ENCODE data around the gene ALS2CL. TPM values are rescaled to one million over a fixed set of nuclear protein-coding genes. Genes with fewer than 3 reads are reported as not detected.

Gene ALS2CL
- total RNA-seq, 1 experiment from 2014 or later = 4.9 TPM

GRCh38 chr3:46700772-46701171, 7.3 kb upstream of the ALS2CL start:
- no peak for DNase-seq
- TF ChIP-seq CTCF (conservative IDR thresholded peaks at IDR 0.05) = no peak
- no peaks in the 10 kb centered on the region for H4K20me1 ChIP-seq (ENCODE audit: control insufficient read depth, insufficient read depth, insufficient read length)

More at GRCh38 chr3:46700772-46701171, 7.3 kb upstream of the ALS2CL start:
- no peak overlapping the region for H4K8ac ChIP-seq (replicated peaks; ENCODE audit: insufficient read length, low read depth, low read length)
- no peak overlapping the region for H2BK12ac ChIP-seq (ENCODE audit: insufficient read length, low read depth, low read length)
- no peak overlapping the region for H3K9ac ChIP-seq (ENCODE audit: extremely low read depth, insufficient read length, low read length)
- H4K91ac ChIP-seq (ENCODE audit: insufficient read length, low read depth, low read length) = no peak overlapping the region
- no peak overlapping the region for H3K18ac ChIP-seq (ENCODE audit: insufficient read length, low read depth, low read length)
- Mint-ChIP-seq H3K4me1 (peaks cover 11 to 12% of the 10 kb centered on the region in 2 experiments), H3K27ac (no peak overlapping the region), H3K4me3 (peak overlapping the region in 1 of 2 experiments; percentile 69; a peak in 2 of 5 replicates), H3K36me3 (ENCODE audit: insufficient read depth in 1 of 3, low read depth in 3 of 3) (no peaks in the 10 kb centered on the region), H3K9me3 (no peaks in the 10 kb centered on the region), H3K27me3 (ENCODE audit: low read depth) (peaks cover 44% of the 10 kb centered on the region)
- peaks cover 5% of the 10 kb centered on the region for H3K23me2 ChIP-seq (ENCODE audit: insufficient read length, low read depth, low read length, poor library complexity, severe bottlenecking)
- no CpG with 5 or more reads among the region's 4 CpGs for WGBS (ENCODE audit: extremely low coverage, insufficient read length, low lambda C conversion rate)
- H2BK120ac ChIP-seq (ENCODE audit: low read depth, low read length, poor library complexity, severe bottlenecking) = no peak overlapping the region
- no peaks in the 10 kb centered on the region for H3K79me2 ChIP-seq (ENCODE audit: insufficient read depth, low read length)
- no peak overlapping the region for H3K4ac ChIP-seq (ENCODE audit: low read depth, low read length)
- H2BK15ac ChIP-seq (ENCODE audit: low read depth, low read length) = no peak overlapping the region
- no peaks in the 10 kb centered on the region for H3K4me1 ChIP-seq (ENCODE audit: insufficient read depth, low read length)
- peaks cover 6% of the 10 kb centered on the region; the same call in 1 of the 2 replicates for H3K27me3 ChIP-seq (ENCODE audit: insufficient read depth, low read length)
- H2BK20ac ChIP-seq (ENCODE audit: low read depth, low read length, poor library complexity, severe bottlenecking) = no peak overlapping the region
- no peak overlapping the region for H3T11ph ChIP-seq (ENCODE audit: low read length)
- H2BK5ac ChIP-seq (ENCODE audit: insufficient read length, low read length) = no peak overlapping the region
- peak overlapping the region; percentile 24 for H3K4me2 ChIP-seq (ENCODE audit: insufficient read depth, insufficient read length, low read length)
- H3K9me3 ChIP-seq (ENCODE audit: control insufficient read depth, low read depth, low read length) = no peaks in the 10 kb centered on the region
- H2AFZ ChIP-seq (ENCODE audit: low read length) = no peak overlapping the region
- no peak overlapping the region for H4K5ac ChIP-seq (ENCODE audit: insufficient read length, low read depth, low read length)
- no peak overlapping the region for H3K23ac ChIP-seq (ENCODE audit: insufficient read length, low read depth, low read length)
- H3K79me1 ChIP-seq (ENCODE audit: insufficient read depth, low read depth, low read length, poor library complexity, severe bottlenecking) = no peaks in the 10 kb centered on the region
- no peak overlapping the region for H2AK5ac ChIP-seq (ENCODE audit: insufficient read length, low read length)
- no peak overlapping the region for H3K56ac ChIP-seq (ENCODE audit: insufficient read length, low read depth, low read length)
- peak overlapping the region; percentile 13; the same call in 1 of the 2 replicates for H3K14ac ChIP-seq (ENCODE audit: insufficient read depth, low read length)
- no peak overlapping the region for H3K27ac ChIP-seq (ENCODE audit: insufficient read length, low read depth, low read length)
